Testis (tissue), 3 donors: ENCODE measurements around the gene DIO2. TPM values are rescaled to one million over a fixed set of nuclear protein-coding genes. Genes with fewer than 3 reads are reported as not detected.
A peak's percentile ranks its signal among the peaks of the same experiment; 100 is the strongest.

Source experiments
- DNase-seq: peaks from one replicate; pipeline ENCODE4 v3.0.0-alpha.2; 2019
- H3K27ac ChIP-seq, 2 donors: fragments of 200-600 bp; sonication (generic); one replicate each; pipeline ENCODE4 v1.5.1; 2019
- H3K27me3 ChIP-seq: fragments of 200-600 bp; sonication (generic); one replicate; pipeline ENCODE4 v1.5.1; 2019
- H3K36me3 ChIP-seq: fragments of 200-600 bp; sonication (generic); one replicate; pipeline ENCODE4 v1.5.1; 2017; ENCODE audit warnings: low read depth; ENCODE audit errors: missing control alignments
- H3K4me1 ChIP-seq: fragments of 200-600 bp; sonication (generic); one replicate; pipeline ENCODE4 v1.5.1; 2019
- H3K4me3 ChIP-seq, 2 donors: fragments of 200-600 bp; sonication (generic); one replicate each; pipeline ENCODE4 v1.5.1; 2017 to 2019
- H3K9me3 ChIP-seq: fragments of 200-600 bp; sonication (generic); one replicate; pipeline ENCODE4 v1.5.1; 2017
- CTCF ChIP-seq, 3 experiments: fragments of 450-650 bp in 2 of 3; fragments of 200-600 bp in 1 of 3; sonication (generic) in 1 of 3; IDR thresholded peaks; one replicate each; pipeline ENCODE4 v1.5.1; 2016 to 2019; ENCODE audit warnings: antibody characterized with exemption in 3 of 3, mild to moderate bottlenecking in 2 of 3, moderate library complexity in 1 of 3
- POLR2A ChIP-seq: fragments of 450-650 bp; IDR thresholded peaks from one replicate; pipeline ENCODE4 v1.6.1; 2017; ENCODE audit warnings: antibody characterized with exemption, mild to moderate bottlenecking, moderate library complexity
- WGBS, 2 donors: methylation state at CpG; one replicate each; pipeline ENCODE4 v1.1.5; 2018; 5-methylcytosine and 5-hydroxymethylcytosine counted together
- intact Hi-C: fragments of 100-400 bp; cut with DNase I; formaldehyde crosslinking; loops from one replicate; pipeline ENCODE4 v1.15.1; 2023; ENCODE audit warnings: low total_unique reads
- polyA plus RNA-seq: library from polyadenylated mRNA; stranded (reverse); fragments of 350-450 nt; fragmentation: Illumina TruSeq; extraction: RNeasy Lipid Tissue Mini Kit (QIAGEN cat#74804); gene quantifications from one replicate; pipeline ENCODE4 v1.2.3, GENCODE V29; 2014; ENCODE audit warnings: low read depth, low replicate concordance; ENCODE audit not compliant: insufficient read depth
- total RNA-seq, 2 donors: library from RNA; depleted of rRNA; stranded (reverse); fragments of >200 nt; gene quantifications; one replicate each; pipeline ENCODE4 v1.2.3, GENCODE V29; 2016

DIO2 gene
- total and polyA plus RNA-seq, 3 donors from 2014 or later = 3.8 to 10.9 (median 4.9) TPM

- intact Hi-C loops = no loop called here
- no peaks in the 10 kb centered on the region for H3K9me3 ChIP-seq
- TF ChIP-seq CTCF (IDR thresholded peaks at IDR 0.05) (no peak), POLR2A (no peak)
- no peaks in the 10 kb centered on the region for H3K36me3 ChIP-seq
- no peak overlapping the region for H3K27ac ChIP-seq
- WGBS, 2 donors = 45 to 84% methylated on average over 2 of the region's 2 CpGs
- DNase-seq = no peak
- H3K27me3 ChIP-seq = no peaks in the 10 kb centered on the region
- no peak overlapping the region for H3K4me3 ChIP-seq
- no peaks in the 10 kb centered on the region for H3K4me1 ChIP-seq
Observed at GRCh38 chr14:80233470-80234089, 22.3 kb upstream of the DIO2 start.

GRCh38 chr14:80231702-80232101 lies 20.4 kb upstream of the DIO2 start:
- Histone ChIP-seq H3K4me3 (no peak overlapping the region), H3K36me3 (no peaks in the 10 kb centered on the region), H3K27ac (peak overlapping the region in 1 of 2 donors; percentile 8), H3K4me1 (no peaks in the 10 kb centered on the region), H3K9me3 (no peaks in the 10 kb centered on the region), H3K27me3 (no peaks in the 10 kb centered on the region)
- DNase-seq = no peak
- intact Hi-C loops = no loop called here
- WGBS, 2 donors = 43 to 54% methylated on average over 2 of the region's 2 CpGs
- no peak for TF ChIP-seq POLR2A
- no peak for TF ChIP-seq CTCF (IDR thresholded peaks at IDR 0.05)

GRCh38 chr14:80223696-80224465 lies 12.6 kb upstream of the DIO2 start:
- H3K36me3 ChIP-seq = no peaks in the 10 kb centered on the region
- no peak for DNase-seq
- no peak overlapping the region for H3K27ac ChIP-seq
- intact Hi-C loops = no loop called here
- no peaks in the 10 kb centered on the region for H3K4me1 ChIP-seq
- no peaks in the 10 kb centered on the region for H3K9me3 ChIP-seq
- no peak overlapping the region for H3K4me3 ChIP-seq
- TF ChIP-seq CTCF (IDR thresholded peaks at IDR 0.05) = no peak
- TF ChIP-seq POLR2A = no peak
- WGBS, 2 donors = 77 to 91% methylated on average over 3 of the region's 3 CpGs
- no peaks in the 10 kb centered on the region for H3K27me3 ChIP-seq

DNA sequence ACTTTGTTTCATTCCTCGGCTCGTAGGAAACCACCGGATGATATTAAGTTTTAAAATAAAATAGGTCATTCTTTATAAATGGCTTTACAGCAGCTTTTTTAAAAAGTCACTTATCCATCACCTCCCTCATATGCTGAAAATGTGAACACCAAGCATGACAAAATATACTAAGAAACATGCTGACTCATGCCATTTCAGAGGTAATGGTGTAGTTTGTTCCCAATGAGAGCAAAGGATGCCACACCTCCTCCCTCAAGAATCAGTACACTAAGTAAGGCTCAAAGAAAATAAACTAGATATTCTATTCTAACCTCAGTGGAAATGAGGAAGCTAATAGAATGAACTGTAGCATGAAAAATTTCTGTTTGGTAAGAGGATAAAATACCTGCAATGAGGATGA lies 5.5 kb upstream of the DIO2 start:
- WGBS, 2 donors = 74 to 94% methylated on average over 3 of the region's 3 CpGs
- no peaks in the 10 kb centered on the region for H3K9me3 ChIP-seq
- no peaks in the 10 kb centered on the region for H3K27me3 ChIP-seq
- intact Hi-C loops = no loop called here
- no peak overlapping the region for H3K27ac ChIP-seq
- no peaks in the 10 kb centered on the region for H3K4me1 ChIP-seq
- no peak for DNase-seq
- no peak overlapping the region for H3K4me3 ChIP-seq
- TF ChIP-seq CTCF (IDR thresholded peaks at IDR 0.05) (no peak), POLR2A (no peak)
- H3K36me3 ChIP-seq = no peaks in the 10 kb centered on the region
